Glutamatergic neuron (in vitro differentiated cells): ENCODE data around the gene FBXW8. TPM values are rescaled to one million over a fixed set of nuclear protein-coding genes. Genes with fewer than 3 reads are reported as not detected.

Experiments used
- DNase-seq: peaks from one replicate; pipeline ENCODE4 v3.0.0; 2022
- H3K27ac Mint-ChIP-seq: one replicate; pipeline ENCODE4 v1.8.0; 2020; ENCODE audit warnings: mild to moderate bottlenecking, mixed read lengths, inconsistent platforms; ENCODE audit not compliant: unreplicated experiment
- H3K27me3 Mint-ChIP-seq: one replicate; pipeline ENCODE4 v1.8.0; 2020; ENCODE audit warnings: mild to moderate bottlenecking, moderate library complexity, mixed read lengths, inconsistent platforms; ENCODE audit not compliant: unreplicated experiment
- H3K36me3 Mint-ChIP-seq: one replicate; pipeline ENCODE4 v1.8.0; 2020; ENCODE audit warnings: mild to moderate bottlenecking, mixed read lengths, inconsistent platforms; ENCODE audit not compliant: unreplicated experiment
- H3K4me1 Mint-ChIP-seq: one replicate; pipeline ENCODE4 v1.8.0; 2020; ENCODE audit warnings: mild to moderate bottlenecking, low read depth, mixed read lengths, inconsistent platforms; ENCODE audit not compliant: unreplicated experiment
- H3K4me3 Mint-ChIP-seq: one replicate; pipeline ENCODE4 v1.8.0; 2020; ENCODE audit warnings: mild to moderate bottlenecking, mixed read lengths, inconsistent platforms; ENCODE audit not compliant: unreplicated experiment
- H3K9me3 Mint-ChIP-seq: one replicate; pipeline ENCODE4 v1.8.0; 2020; ENCODE audit warnings: mild to moderate bottlenecking, moderate library complexity, mixed read lengths, inconsistent platforms; ENCODE audit not compliant: unreplicated experiment
- total RNA-seq: library from RNA; stranded (reverse); fragmentation: NEBNext Ultra II Directional; extraction: Animal tissue kit (Norgen Biotek cat#: 25700); gene quantifications from one replicate; pipeline ENCODE4 v1.2.1, GENCODE V29; 2021; ENCODE audit not compliant: unreplicated experiment
- TF ChIP-seq, protein P1 (sequence below): fragments of 200-600 bp; sonication (generic); IDR thresholded peaks from one replicate; pipeline ENCODE4 v1.5.0; 2021; ENCODE audit not compliant: partially characterized antibody, unreplicated experiment

The FBXW8 gene
- total RNA-seq, 1 donor from 2014 or later: 16.2 TPM

DNA sequence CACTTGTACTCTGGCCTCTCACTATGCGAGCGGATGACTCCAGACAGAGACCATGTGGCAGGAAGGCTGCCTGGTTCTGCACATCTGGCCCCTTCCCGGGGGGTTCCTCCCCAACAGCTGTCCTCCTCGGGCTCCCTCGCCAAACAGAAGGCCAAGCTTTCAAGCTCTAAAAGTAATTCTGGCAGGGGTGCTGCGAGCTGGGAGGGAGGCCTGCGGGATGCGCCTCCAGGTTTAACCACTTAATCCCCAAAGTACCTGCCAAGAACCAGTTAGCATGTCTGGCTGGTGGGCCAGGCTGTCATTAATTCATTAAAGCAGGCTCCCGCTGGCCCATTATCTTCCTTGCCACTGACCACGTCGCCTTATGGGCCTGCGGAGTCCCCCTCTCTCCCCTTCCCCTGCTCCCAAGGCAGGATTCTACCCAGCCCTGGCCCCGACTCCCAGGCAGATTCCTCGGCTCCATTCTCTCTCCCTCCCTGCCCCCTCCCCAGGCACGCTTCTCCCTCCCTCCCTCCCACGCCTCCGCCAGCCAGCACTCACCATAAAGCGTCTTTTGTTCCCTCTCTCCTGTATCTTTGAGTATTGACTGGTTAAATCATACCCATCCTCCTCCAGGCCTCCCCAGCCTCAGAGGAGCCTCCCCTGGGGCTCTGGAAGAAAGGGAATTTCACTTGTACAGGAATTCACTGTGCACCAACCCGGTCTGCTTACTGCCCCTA, 34.4 kb upstream of the FBXW8 start:
- H3K9me3 Mint-ChIP-seq: peaks cover 12% of the 10 kb centered on the region
- H3K36me3 Mint-ChIP-seq: no peaks in the 10 kb centered on the region
- peak; percentile 67 for DNase-seq
- TF ChIP-seq, protein P1, sequence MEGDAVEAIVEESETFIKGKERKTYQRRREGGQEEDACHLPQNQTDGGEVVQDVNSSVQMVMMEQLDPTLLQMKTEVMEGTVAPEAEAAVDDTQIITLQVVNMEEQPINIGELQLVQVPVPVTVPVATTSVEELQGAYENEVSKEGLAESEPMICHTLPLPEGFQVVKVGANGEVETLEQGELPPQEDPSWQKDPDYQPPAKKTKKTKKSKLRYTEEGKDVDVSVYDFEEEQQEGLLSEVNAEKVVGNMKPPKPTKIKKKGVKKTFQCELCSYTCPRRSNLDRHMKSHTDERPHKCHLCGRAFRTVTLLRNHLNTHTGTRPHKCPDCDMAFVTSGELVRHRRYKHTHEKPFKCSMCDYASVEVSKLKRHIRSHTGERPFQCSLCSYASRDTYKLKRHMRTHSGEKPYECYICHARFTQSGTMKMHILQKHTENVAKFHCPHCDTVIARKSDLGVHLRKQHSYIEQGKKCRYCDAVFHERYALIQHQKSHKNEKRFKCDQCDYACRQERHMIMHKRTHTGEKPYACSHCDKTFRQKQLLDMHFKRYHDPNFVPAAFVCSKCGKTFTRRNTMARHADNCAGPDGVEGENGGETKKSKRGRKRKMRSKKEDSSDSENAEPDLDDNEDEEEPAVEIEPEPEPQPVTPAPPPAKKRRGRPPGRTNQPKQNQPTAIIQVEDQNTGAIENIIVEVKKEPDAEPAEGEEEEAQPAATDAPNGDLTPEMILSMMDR: no peak
- peak overlapping the region; percentile 70 for H3K4me3 Mint-ChIP-seq
- H3K27ac Mint-ChIP-seq: peak overlapping the region; percentile 28
- peaks cover 20% of the 10 kb centered on the region for H3K4me1 Mint-ChIP-seq
- peaks cover 32% of the 10 kb centered on the region for H3K27me3 Mint-ChIP-seq

DNA sequence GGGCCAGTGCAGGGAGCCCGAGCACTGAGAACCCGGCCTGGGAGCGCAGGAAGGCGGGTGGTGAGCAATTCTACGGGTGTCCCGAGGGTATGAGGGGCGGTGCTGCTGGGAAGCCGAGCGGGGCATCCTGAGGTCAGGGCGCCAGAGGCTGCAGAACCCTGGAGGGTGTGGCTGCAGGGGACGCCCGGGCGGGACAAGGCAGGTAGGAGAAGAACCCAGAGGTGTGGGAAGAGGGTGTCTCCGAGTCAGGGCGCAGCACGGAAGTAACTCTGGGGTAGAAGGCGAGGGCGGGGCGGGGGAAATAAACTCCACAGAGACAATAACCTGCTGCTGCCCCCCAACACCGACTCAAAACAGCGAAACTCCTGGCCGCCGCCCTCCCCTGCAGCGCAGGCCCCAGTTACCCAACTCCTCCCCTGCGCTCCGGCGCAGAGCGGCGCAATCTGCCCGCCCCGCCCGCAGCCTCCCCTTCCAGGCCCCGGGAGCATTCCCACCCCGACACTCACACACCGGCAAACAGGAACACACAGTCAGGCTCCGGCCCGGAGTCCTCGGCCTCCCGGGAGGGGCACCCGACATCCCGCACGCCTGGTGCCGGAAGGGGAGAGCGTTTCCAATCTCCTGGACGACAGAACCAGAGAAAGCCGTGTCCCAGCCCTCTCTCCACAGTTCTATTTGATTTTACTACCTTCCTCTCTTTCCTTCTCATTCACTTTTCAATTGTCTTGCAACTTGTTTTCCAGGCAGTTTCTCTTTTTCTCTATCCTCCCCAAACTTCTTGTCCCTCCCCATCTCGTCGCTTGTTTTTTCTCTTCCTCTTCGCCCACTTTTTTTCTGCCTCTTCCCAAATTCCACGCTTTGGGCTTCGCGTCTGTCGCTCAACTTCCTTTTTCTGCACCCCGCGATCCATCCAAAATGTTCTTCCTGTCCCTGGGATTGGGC, 31.9 kb upstream of the FBXW8 start:
- peaks cover 22% of the 10 kb centered on the region for H3K4me1 Mint-ChIP-seq

DNA sequence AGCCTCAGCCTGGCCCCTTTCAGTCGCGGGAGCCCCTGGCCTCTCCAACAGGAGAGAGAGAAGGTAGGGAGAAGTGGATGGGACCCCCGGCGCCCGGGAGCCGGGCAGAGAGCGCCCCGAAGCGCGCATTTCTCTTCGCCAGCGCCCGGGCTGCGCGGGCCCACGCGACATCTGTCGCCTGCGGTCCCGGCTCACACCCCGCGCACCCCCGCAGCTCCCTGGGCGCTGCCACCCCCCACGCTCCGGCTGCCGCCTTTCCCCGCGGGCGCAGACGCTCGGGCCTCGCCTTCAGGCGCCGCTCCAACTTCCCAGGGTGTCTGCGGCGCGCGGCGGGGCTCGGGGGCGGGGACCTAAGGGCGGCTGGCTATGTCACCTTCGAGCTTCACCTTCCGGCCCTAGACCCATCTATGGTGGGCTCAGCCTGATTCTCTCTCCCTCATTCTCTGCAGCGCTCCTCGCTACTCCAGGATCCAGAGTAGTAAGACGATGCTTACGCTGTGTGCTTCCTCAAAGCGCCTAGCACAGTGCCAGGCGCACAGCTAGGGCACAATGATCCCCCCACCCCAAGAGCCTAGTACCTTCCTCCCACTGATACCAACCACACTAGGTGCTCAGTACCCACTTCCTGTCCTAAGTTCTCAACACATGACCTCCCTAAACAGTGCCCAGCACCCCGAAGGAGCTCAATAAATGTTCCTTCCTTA, 31.1 kb upstream of the FBXW8 start:
- H3K9me3 Mint-ChIP-seq: peaks cover 12% of the 10 kb centered on the region
- peak overlapping the region; percentile 6 for H3K27ac Mint-ChIP-seq
- no peaks in the 10 kb centered on the region for H3K36me3 Mint-ChIP-seq
- peak overlapping the region; percentile 100 for H3K4me3 Mint-ChIP-seq
- peaks cover 47% of the 10 kb centered on the region for H3K27me3 Mint-ChIP-seq
- H3K4me1 Mint-ChIP-seq: peaks cover 22% of the 10 kb centered on the region
- TF ChIP-seq, protein P1: no peak
- DNase-seq: peak; percentile 40

More for the DNA sequence above, 31.9 kb upstream of the FBXW8 start:
- TF ChIP-seq, protein P1: no peak
- peak; percentile 48 for DNase-seq
- H3K27me3 Mint-ChIP-seq: peaks cover 46% of the 10 kb centered on the region
- peak overlapping the region; percentile 82 for H3K4me3 Mint-ChIP-seq
- no peaks in the 10 kb centered on the region for H3K36me3 Mint-ChIP-seq
- H3K9me3 Mint-ChIP-seq: peaks cover 12% of the 10 kb centered on the region
- H3K27ac Mint-ChIP-seq: peak overlapping the region; percentile 59

DNA sequence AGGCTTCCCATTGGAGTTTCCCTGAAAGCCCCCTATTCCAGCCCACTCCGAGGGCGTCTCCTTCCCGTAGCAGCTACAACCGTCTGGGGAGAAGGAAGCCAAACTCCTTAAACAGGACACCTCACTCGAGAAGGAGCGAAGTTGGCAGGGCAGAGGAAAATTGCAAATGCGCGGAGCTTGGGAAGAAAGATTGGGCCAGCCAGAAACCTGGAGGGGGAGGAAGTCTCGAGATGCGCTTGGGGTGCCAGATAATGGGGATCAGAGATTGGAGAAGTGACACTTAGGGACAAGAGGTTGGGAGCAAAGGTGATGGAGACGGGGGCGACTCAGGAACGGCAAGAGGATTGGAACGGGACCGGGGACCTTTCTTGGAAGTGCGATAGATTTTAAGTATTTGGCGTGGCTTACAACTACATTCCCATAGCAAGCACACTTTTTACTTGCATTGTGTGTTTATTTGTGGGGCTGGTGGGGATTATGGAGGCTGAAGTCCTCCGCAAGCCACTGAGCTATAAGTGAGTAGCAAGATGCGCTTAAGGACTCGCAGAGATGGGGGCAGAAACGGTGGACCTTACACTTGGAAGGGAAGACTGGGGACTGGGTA, 30.4 kb upstream of the FBXW8 start:
- TF ChIP-seq, protein P1: no peak
- H3K36me3 Mint-ChIP-seq: no peaks in the 10 kb centered on the region

More for the DNA sequence above, 30.4 kb upstream of the FBXW8 start:
- Mint-ChIP-seq H3K9me3 (peaks cover 11% of the 10 kb centered on the region), H3K4me1 (peaks cover 22% of the 10 kb centered on the region), H3K27me3 (peaks cover 45% of the 10 kb centered on the region), H3K27ac (peak overlapping the region; percentile 48), H3K4me3 (peak overlapping the region; percentile 100)
- DNase-seq: no peak
